Stimulated activated CD4-positive, alpha-beta T cell treated with anti-CD3 and anti-CD28 coated beads, Interleukin-4, amount 100 ng/mL, for 24 hours (primary cell): ENCODE results near the gene ISOC2.

Source experiments
- DNase-seq: peaks from one replicate; pipeline ENCODE4 v3.0.0-alpha.2; 2020

ISOC2 gene

GRCh38 chr19:55476100-55476775, 14.8 kb upstream of the ISOC2 start, which contains the start of gene ZNF628:
ZNF628 (plus strand) TSS chr19:55476617; CDS start chr19:55479911, 3,294 bp downstream.
- DNase-seq = peak; percentile 99

DNA sequence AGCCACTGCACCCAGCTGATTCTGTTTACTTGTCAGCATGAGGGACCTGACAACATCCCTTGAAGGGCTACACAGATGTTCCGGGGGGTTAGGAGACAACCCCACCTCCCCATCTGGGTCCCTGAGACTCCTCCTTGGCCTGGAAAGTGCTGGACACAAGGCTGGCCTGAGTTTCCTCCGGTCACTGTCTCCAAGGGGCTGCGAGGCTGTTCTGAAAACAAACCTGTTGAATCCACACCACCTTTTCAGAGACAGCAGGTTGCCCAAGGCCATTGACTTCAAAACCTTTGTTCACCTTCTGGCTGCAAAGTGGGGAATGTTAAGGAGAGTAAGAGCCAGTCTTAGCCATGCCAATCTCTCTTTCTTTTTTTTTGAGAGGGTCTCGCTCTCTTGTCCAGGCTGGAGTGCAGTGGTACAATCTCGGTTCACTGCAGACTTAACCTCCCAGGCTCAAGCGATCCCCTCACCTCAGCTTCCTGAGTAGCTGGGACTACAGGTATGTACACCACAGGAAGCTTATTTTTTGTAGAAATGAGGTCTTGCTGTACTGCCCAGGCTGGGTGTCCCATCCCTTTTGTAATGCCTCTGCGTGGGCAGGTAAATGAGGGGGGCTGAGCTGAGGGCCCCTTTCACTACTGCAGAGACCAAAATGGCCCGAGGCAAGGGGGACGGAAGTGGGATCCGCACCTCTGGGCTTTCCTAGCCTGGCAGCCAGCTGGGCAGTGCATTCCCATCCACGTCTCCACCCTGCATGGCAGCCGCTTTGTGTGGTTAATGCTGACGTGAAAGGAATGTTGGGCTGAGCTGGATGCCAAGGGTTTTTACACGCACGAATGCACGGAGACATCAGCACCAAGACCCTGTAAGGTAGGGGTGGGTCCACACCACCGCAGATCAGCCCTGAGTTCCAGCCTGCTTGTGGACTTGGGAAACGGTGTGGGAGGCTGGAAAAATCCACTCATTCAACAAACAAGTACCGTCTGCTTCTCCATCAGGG, 13.1 kb upstream of the ISOC2 start:
- no peak for DNase-seq

GRCh38 chr19:55473225-55474012, 12.0 kb upstream of the ISOC2 start:
- no peak for DNase-seq

GRCh38 chr19:55472463-55472862, 11.0 kb upstream of the ISOC2 start:
- no peak for DNase-seq

DNA sequence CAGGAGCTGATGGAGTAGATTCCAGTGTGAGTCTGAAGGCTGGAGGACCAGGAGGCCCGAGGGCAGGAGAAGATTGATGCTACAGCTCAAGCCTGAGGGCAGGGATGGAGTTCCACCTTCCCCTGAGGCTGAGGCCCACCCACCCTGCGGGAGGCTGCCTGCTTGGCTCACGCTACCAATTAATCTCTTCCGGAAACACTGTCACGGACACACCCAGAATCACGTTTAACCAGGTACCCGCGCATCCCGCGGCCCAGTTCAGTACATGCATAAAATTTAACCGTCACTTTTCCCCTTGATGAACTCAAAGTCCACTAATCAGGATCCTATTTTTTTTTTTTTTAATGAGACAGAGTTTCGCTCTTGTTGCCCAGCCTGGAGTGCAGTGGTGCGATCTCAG, 9.8 kb upstream of the ISOC2 start:
- DNase-seq = no peak

- no peak for DNase-seq
These were observed 6.6 kb upstream of the ISOC2 start for GRCh38 chr19:55468054-55468393.

DNA sequence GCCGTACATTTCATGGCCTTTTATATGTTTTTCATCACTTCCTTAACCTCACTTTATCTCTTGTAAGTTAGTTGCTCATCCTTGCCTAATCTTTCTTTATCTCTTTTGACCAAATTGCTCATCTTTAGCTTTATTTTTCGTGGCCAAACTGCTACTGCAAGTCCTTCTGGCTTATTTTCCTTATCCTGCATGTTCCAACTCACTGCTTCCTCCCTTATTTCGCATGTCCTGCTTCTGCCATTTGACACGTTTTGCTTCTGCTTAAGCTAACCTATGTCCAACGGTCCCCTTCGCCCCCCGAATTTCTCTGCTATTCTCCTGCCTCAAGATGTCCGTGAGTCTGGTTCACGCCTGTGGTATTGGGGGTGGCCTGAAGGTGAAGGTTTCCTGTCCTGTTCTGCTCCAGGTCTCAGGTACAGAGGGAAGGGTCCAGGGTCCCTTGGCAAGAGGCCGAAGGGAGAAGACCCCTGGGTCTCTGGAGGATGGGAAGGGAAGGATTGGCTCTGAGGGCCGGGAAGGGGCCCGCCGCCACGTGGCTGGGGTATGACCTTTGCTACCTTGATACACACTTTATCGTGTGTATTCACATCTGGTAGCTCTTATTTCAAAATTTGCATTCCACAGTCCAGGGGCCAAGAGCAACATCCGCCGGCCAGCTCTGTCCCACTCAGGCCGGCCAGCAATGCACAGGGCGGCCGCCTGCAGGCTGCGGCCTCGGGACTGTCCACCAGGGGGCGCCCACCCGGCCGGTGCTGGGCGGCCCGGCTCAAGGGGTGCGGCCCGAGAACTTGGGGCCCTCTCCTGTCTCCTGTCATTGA, 6.0 kb upstream of the ISOC2 start:
- peak; percentile 72 for DNase-seq

DNA sequence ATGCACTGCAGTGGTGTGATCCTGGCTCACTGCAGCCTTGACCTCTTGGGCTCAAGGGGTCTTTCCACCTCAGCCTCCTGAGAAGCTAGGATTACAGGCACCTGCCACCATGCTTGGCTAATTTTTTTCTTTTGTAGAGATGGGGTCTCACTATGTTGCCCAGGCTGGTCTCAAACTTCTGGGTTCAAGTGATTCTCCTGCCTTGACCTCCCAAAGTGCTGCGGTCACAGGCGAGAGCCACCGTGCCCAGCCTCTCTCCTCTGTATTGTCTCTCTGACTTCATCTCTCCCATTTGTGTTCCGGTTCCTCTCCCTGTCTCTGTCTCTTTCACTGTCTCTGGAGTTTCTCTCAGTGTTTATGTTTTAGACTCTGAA, 4.8 kb upstream of the ISOC2 start:
- no peak for DNase-seq

GRCh38 chr19:55465460-55466240, 4.2 kb upstream of the ISOC2 start:
- DNase-seq = no peak

GRCh38 chr19:55464662-55465054, 3.2 kb upstream of the ISOC2 start, which contains the start of gene C19orf85:
C19orf85 (minus strand) TSS chr19:55464751; CDS start chr19:55464554, 197 bp downstream.
- DNase-seq = no peak

DNA sequence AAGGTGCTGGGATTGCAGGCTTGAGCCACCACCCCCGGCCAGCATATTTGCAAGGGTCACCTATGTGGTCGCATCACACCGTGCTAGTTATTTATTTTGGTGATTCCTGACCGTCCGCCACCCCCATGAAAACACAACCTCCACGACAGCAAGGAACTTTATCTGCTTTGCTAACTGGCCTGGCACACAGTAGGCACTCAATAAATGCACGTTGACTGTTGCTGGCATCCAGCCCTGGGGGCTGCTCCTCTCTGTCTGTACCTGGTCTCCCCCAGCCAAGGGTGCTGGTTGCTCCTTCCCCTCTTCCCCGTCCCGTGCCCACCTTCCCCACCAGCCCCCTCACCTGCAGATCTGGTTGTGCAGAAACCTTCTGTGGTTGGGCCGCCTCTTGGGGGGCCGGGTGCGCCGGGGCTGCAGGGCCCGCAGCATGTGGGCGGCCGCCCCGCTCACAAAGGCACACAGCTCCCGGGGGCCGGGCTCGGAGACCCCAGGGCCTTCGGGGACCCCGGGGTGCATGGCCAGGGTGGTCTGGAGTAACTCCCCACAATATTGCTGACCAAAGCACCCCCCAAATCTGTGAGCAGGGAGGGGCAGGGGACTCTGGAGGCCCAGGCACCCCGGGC, 2.7 kb upstream of the ISOC2 start:
- no peak for DNase-seq

- no peak for DNase-seq
These were observed 2.2 kb upstream of the ISOC2 start for GRCh38 chr19:55463583-55464031.

GRCh38 chr19:55462722-55463121, 1.3 kb upstream of the ISOC2 start:
- no peak for DNase-seq

GRCh38 chr19:55461974-55462626, 658 bp upstream of the ISOC2 start:
- DNase-seq = no peak

GRCh38 chr19:55460670-55461258, 678 bp downstream of the ISOC2 start:
- DNase-seq = peak; percentile 43

DNA sequence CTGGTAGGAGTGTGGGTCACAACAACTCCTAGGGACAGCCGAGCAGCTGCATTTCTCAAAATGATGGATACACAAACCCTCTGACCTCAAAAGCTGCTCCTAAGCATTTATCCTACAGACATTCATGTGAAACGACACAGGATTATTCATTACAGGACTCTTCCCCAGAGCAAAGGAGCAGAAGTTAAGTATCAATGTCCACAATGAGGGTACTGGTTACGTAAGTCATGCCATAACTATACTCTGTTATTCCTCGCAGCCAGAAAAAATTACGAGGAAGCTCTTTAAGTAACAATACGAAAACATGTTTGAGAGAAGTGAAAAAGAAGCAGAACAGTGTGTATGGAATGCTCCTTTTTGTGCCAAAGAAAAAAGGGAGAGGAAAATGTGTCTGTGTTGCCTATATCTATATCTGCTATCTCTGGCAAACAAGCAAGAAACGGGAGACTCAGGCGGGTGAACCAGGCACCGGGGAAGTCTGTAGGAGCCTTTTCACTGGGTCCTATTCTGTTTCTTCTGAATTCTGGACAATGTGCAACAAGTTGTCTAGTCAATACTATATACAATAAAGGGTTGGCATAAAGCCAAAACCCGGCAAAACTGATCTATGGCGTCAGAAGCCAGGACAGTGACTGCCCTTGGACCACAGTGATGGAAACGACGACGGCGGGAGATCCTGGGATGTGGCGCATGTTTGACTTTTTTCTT, 1.3 kb downstream of the ISOC2 start:
- no peak for DNase-seq

DNA sequence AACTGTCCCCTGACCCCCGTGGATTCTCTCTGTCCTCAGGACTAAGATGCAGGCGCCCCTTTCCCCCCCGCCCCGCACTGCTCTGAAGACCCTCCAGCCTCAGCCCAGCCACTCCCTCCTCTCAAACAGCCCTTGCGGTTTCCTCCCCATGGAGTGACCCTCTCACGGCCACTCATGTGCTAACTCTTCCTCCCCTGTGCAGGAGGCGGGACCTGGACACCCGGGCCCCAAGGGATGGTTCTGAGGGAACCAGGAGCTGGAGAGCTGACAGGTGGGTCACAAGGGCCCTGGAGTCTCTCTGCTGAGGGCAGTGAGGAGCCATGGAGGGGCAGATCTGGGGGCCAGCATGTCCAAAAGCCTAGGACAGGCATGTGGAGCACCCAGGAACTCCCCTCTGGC, 1.9 kb downstream of the ISOC2 start:
- DNase-seq = no peak

- DNase-seq = no peak
These were observed 3.6 kb downstream of the ISOC2 start for GRCh38 chr19:55457683-55458457.
